Measurements from ENCODE around the gene FRMPD1. TPM values are rescaled to one million over a fixed set of nuclear protein-coding genes. Genes with fewer than 3 reads are reported as not detected.
A peak's percentile ranks its signal among the peaks of the same experiment; 100 is the strongest.

Gene FRMPD1
- total and polyA plus RNA-seq, 2 experiments from 2014 or later: 0.15 to 0.32 TPM

GRCh38 chr9:37775216-37775919, 124.6 kb downstream of the FRMPD1 start:
- H3K36me3 ChIP-seq: peaks cover 26% of the 10 kb centered on the region
- no peak for TF ChIP-seq CTCF (IDR thresholded peaks at IDR 0.05; ENCODE audit: low read depth, low read length)

GRCh38 chr9:37776328-37776727, 125.6 kb downstream of the FRMPD1 start:
- no peaks in the 10 kb centered on the region for H3K4me1 ChIP-seq (ENCODE audit: low read depth)
- peaks cover 26% of the 10 kb centered on the region for H3K36me3 ChIP-seq
- no peaks in the 10 kb centered on the region for H3K27me3 ChIP-seq
- no peak for DNase-seq (ENCODE audit: low read depth in 1 of 2, low spot score in 1 of 2)
- H3K27ac ChIP-seq: no peak overlapping the region
- no peak for TF ChIP-seq CTCF (IDR thresholded peaks at IDR 0.05; ENCODE audit: low read depth, low read length)
- H3K9me3 ChIP-seq (ENCODE audit: low read depth): no peaks in the 10 kb centered on the region
- no peak overlapping the region for H3K4me3 ChIP-seq

More at GRCh38 chr9:37775216-37775919, 124.6 kb downstream of the FRMPD1 start:
- DNase-seq (ENCODE audit: low read depth in 1 of 2, low spot score in 1 of 2): no peak
- Histone ChIP-seq H3K27me3 (no peaks in the 10 kb centered on the region), H3K4me1 (ENCODE audit: low read depth) (no peaks in the 10 kb centered on the region), H3K9me3 (ENCODE audit: low read depth) (no peaks in the 10 kb centered on the region), H3K27ac (no peak overlapping the region), H3K4me3 (no peak overlapping the region)

- no peak for DNase-seq (ENCODE audit: low read depth in 1 of 2, low spot score in 1 of 2)
- Histone ChIP-seq H3K27me3 (no peaks in the 10 kb centered on the region), H3K27ac (no peak overlapping the region), H3K4me1 (ENCODE audit: low read depth) (no peaks in the 10 kb centered on the region), H3K4me3 (no peak overlapping the region), H3K9me3 (ENCODE audit: low read depth) (no peaks in the 10 kb centered on the region), H3K36me3 (peaks cover 47% of the 10 kb centered on the region)
- no peak for TF ChIP-seq CTCF (IDR thresholded peaks at IDR 0.05; ENCODE audit: low read depth, low read length)
Measured at GRCh38 chr9:37778534-37778933, 127.8 kb downstream of the FRMPD1 start.

- H3K4me1 ChIP-seq (ENCODE audit: low read depth): no peaks in the 10 kb centered on the region
- no peak for TF ChIP-seq CTCF (IDR thresholded peaks at IDR 0.05; ENCODE audit: low read depth, low read length)
- peaks cover 8% of the 10 kb centered on the region for H3K27me3 ChIP-seq
- peaks cover 36% of the 10 kb centered on the region for H3K36me3 ChIP-seq
- no peak for DNase-seq (ENCODE audit: low read depth in 1 of 2, low spot score in 1 of 2)
- H3K4me3 ChIP-seq: peak overlapping the region; percentile 79
- H3K27ac ChIP-seq: peak overlapping the region; percentile 81
- no peaks in the 10 kb centered on the region for H3K9me3 ChIP-seq (ENCODE audit: low read depth)
Measured at GRCh38 chr9:37784291-37784615, 133.5 kb downstream of the FRMPD1 start.

GRCh38 chr9:37784616-37785483, 134.1 kb downstream of the FRMPD1 start, which contains the start of gene EXOSC3:
Gene EXOSC3, minus strand, starts transcription at chr9:37785064. Its CDS starts 20 bp downstream, at chr9:37785044.
- Histone ChIP-seq H3K4me1 (ENCODE audit: low read depth) (no peaks in the 10 kb centered on the region), H3K4me3 (peak within 1 kb of the TSS; percentile 79), H3K9me3 (ENCODE audit: low read depth) (no peaks in the 10 kb centered on the region), H3K36me3 (peaks cover 30% of the 10 kb centered on the region), H3K27ac (peak within 1 kb of the TSS; percentile 81), H3K27me3 (peaks cover 8% of the 10 kb centered on the region)
- peak; percentile 91 to 96 for DNase-seq (ENCODE audit: low read depth in 1 of 2, low spot score in 1 of 2)
- no peak for TF ChIP-seq CTCF (IDR thresholded peaks at IDR 0.05; ENCODE audit: low read depth, low read length)

Data from cardiac muscle cell (in vitro differentiated cells and primary cell).